22Rv1 (cell line): ENCODE results near the gene PLRG1.

Experiments used
- ZFX ChIP-seq: fragments of 450-650 bp; IDR thresholded peaks from 2 replicates; pipeline ENCODE4 v1.6.1; 2017; ENCODE audit warnings: antibody characterized with exemption, borderline replicate concordance
- TF ChIP-seq, protein P1 (sequence below): fragments of 450-650 bp; IDR thresholded peaks from 2 replicates; pipeline ENCODE4 v1.5.1; 2017; ENCODE audit warnings: mild to moderate bottlenecking

DNA sequence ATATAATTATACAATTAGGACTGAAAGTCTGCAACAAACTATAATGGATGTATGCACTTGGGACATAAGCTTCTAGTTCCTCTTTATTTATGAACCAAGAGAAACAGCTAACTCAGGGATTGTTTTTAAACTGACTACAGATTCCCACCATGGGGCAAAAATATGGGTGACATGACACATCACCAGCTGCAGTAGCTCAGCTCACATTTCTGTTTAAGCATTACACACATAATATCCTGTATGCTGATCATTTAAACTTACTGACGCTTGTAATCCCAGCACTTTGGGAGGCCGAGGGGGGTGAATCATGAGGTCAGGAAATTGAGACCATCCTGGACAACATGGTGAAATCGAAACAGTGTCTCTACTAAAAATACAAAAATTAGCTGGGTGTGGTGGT lies 24.1 kb upstream of the PLRG1 start:
- TF ChIP-seq, protein P1, sequence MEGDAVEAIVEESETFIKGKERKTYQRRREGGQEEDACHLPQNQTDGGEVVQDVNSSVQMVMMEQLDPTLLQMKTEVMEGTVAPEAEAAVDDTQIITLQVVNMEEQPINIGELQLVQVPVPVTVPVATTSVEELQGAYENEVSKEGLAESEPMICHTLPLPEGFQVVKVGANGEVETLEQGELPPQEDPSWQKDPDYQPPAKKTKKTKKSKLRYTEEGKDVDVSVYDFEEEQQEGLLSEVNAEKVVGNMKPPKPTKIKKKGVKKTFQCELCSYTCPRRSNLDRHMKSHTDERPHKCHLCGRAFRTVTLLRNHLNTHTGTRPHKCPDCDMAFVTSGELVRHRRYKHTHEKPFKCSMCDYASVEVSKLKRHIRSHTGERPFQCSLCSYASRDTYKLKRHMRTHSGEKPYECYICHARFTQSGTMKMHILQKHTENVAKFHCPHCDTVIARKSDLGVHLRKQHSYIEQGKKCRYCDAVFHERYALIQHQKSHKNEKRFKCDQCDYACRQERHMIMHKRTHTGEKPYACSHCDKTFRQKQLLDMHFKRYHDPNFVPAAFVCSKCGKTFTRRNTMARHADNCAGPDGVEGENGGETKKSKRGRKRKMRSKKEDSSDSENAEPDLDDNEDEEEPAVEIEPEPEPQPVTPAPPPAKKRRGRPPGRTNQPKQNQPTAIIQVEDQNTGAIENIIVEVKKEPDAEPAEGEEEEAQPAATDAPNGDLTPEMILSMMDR, result no peak
- TF ChIP-seq ZFX, result no peak
